ENCODE results near the gene MAL.

- no peak for TF ChIP-seq CTCF (IDR thresholded peaks at IDR 0.05)
- no peak for TF ChIP-seq EP300 (IDR thresholded peaks at IDR 0.05; ENCODE audit: borderline replicate concordance in 1 of 2, low read depth in 1 of 2, low read length in 1 of 2)
- TF ChIP-seq TEAD4 (IDR thresholded peaks at IDR 0.05; ENCODE audit: borderline replicate concordance, insufficient read depth) = no peak
- TF ChIP-seq MAX (IDR thresholded peaks at IDR 0.05; ENCODE audit: low read depth) = no peak
- no peak for TF ChIP-seq FOXJ3 (CRISPR knock-in tag; IDR thresholded peaks at IDR 0.05)
- no peak for TF ChIP-seq FOXM1 (IDR thresholded peaks at IDR 0.05; ENCODE audit: low read depth)
Observed at GRCh38 chr2:94994063-94994913, 31.2 kb upstream of the MAL start.

Data from SK-N-SH (cell line).